Effector memory CD8-positive, alpha-beta T cell (primary cell): Measurements from ENCODE around the gene F11R.

ENCODE experiments used
- ATAC-seq: fragments of 150-1000 bp; cut with Tn5 transposase; replicated peaks from 2 replicates; pipeline ENCODE4 v1.10.0; 2021; ENCODE audit warnings: mild to moderate bottlenecking, moderate library complexity
- DNase-seq, 3 experiments: peaks; one replicate each; pipeline ENCODE4 v3.0.0; 2021
- H3K27ac Mint-ChIP-seq, 2 donors: one replicate each; pipeline ENCODE4 v1.8.0; 2022; ENCODE audit warnings: mild to moderate bottlenecking in 2 of 2, mixed read lengths in 2 of 2, moderate library complexity in 2 of 2
- H3K27me3 Mint-ChIP-seq, 2 donors: one replicate each; pipeline ENCODE4 v1.8.0; 2022; ENCODE audit warnings: mixed read lengths in 2 of 2
- H3K36me3 Mint-ChIP-seq: one replicate; pipeline ENCODE4 v1.8.0; 2022; ENCODE audit warnings: mild to moderate bottlenecking, moderate library complexity, mixed read lengths; ENCODE audit not compliant: insufficient read depth
- H3K4me1 Mint-ChIP-seq, 2 donors: one replicate each; pipeline ENCODE4 v1.8.0; 2022; ENCODE audit warnings: low read depth in 2 of 2, mixed read lengths in 2 of 2
- H3K4me3 Mint-ChIP-seq, 2 donors: one replicate each; pipeline ENCODE4 v1.8.0; 2022; ENCODE audit warnings: mild to moderate bottlenecking in 2 of 2, mixed read lengths in 2 of 2, moderate library complexity in 2 of 2
- H3K9me3 Mint-ChIP-seq, 2 donors: one replicate each; pipeline ENCODE4 v1.8.0; 2022; ENCODE audit warnings: mixed read lengths in 2 of 2

F11R gene

GRCh38 chr1:161048949-161049722 is 28.2 kb upstream of the F11R start:
- ATAC-seq (no peak), DNase-seq (no peak)
- peaks cover 42 to 45% of the 10 kb centered on the region in 2 donors for H3K4me1 Mint-ChIP-seq
- peaks cover 89% of the 10 kb centered on the region for H3K36me3 Mint-ChIP-seq
- no peaks in the 10 kb centered on the region for H3K27me3 Mint-ChIP-seq
- peak overlapping the region; percentile 78 to 81 for H3K27ac Mint-ChIP-seq
- no peaks in the 10 kb centered on the region for H3K9me3 Mint-ChIP-seq
- H3K4me3 Mint-ChIP-seq: peak overlapping the region in 1 of 2 donors; percentile 25

- Mint-ChIP-seq H3K4me3 (peak overlapping the region in 1 of 2 donors; percentile 17), H3K36me3 (peaks cover 84% of the 10 kb centered on the region), H3K9me3 (no peaks in the 10 kb centered on the region), H3K27me3 (no peaks in the 10 kb centered on the region), H3K4me1 (peaks cover 39 to 46% of the 10 kb centered on the region in 2 donors), H3K27ac (peak overlapping the region; percentile 97 to 98)
- DNase-seq (no peak), ATAC-seq (no peak)
These were observed 26.8 kb upstream of the F11R start for GRCh38 chr1:161047436-161048420.

GRCh38 chr1:161046605-161047228 is 25.8 kb upstream of the F11R start:
- ATAC-seq: no peak
- Mint-ChIP-seq H3K36me3 (peaks cover 78% of the 10 kb centered on the region), H3K4me3 (peak overlapping the region; percentile 91), H3K27ac (peak overlapping the region; percentile 97 to 98), H3K9me3 (no peaks in the 10 kb centered on the region), H3K4me1 (peaks cover 40 to 48% of the 10 kb centered on the region in 2 donors), H3K27me3 (no peaks in the 10 kb centered on the region)
- no peak for DNase-seq

GRCh38 chr1:161045736-161046604 is 25.0 kb upstream of the F11R start, which contains the start of gene USF1:
USF1 (minus strand) TSS chr1:161045977; CDS start chr1:161043275, 2,702 bp downstream.
- Mint-ChIP-seq H3K27me3 (no peaks in the 10 kb centered on the region), H3K4me3 (peak within 1 kb of the TSS; percentile 91), H3K9me3 (no peaks in the 10 kb centered on the region), H3K4me1 (peaks cover 44 to 52% of the 10 kb centered on the region in 2 donors), H3K36me3 (peaks cover 78% of the 10 kb centered on the region), H3K27ac (peak within 1 kb of the TSS; percentile 97 to 98)
- ATAC-seq: peak; percentile 81
- DNase-seq: peak; percentile 91 to 97 (median 94)

- H3K4me1 Mint-ChIP-seq: peaks cover 44 to 52% of the 10 kb centered on the region in 2 donors
- ATAC-seq: peak; percentile 53
- no peaks in the 10 kb centered on the region for H3K27me3 Mint-ChIP-seq
- peak overlapping the region; percentile 97 to 98 for H3K27ac Mint-ChIP-seq
- H3K9me3 Mint-ChIP-seq: no peaks in the 10 kb centered on the region
- peak; percentile 49 to 56 (median 56) for DNase-seq
- H3K36me3 Mint-ChIP-seq: peaks cover 78% of the 10 kb centered on the region
- H3K4me3 Mint-ChIP-seq: peak overlapping the region; percentile 91
These were observed 24.2 kb upstream of the F11R start for GRCh38 chr1:161044908-161045735.

- Mint-ChIP-seq H3K36me3 (peaks cover 78% of the 10 kb centered on the region), H3K27me3 (no peaks in the 10 kb centered on the region), H3K4me3 (peak overlapping the region; percentile 91), H3K27ac (peak overlapping the region; percentile 97 to 98), H3K4me1 (peaks cover 46 to 52% of the 10 kb centered on the region in 2 donors), H3K9me3 (no peaks in the 10 kb centered on the region)
- ATAC-seq (peak; percentile 12), DNase-seq (no peak)
These were observed 23.6 kb upstream of the F11R start for GRCh38 chr1:161044535-161044907.

GRCh38 chr1:161039546-161039945 is 18.6 kb upstream of the F11R start:
- Mint-ChIP-seq H3K27me3 (no peaks in the 10 kb centered on the region), H3K27ac (peak overlapping the region; percentile 92 to 94), H3K9me3 (no peaks in the 10 kb centered on the region), H3K4me1 (peaks cover 36 to 37% of the 10 kb centered on the region in 2 donors), H3K4me3 (peak overlapping the region; percentile 86 to 87), H3K36me3 (peaks cover 55% of the 10 kb centered on the region)
- DNase-seq (no peak), ATAC-seq (no peak)

GRCh38 chr1:161039154-161039545 is 18.2 kb upstream of the F11R start:
- peaks cover 51% of the 10 kb centered on the region for H3K36me3 Mint-ChIP-seq
- H3K4me3 Mint-ChIP-seq: peak overlapping the region; percentile 86 to 87
- ATAC-seq: no peak

GRCh38 chr1:161038523-161039153 is 17.7 kb upstream of the F11R start, which contains the start of gene TSTD1:
TSTD1 (minus strand) TSS chr1:161038964; CDS start chr1:161038889, 75 bp downstream.
- ATAC-seq (peak; percentile 91), DNase-seq (peak; percentile 81 to 85 (median 84))
- no peaks in the 10 kb centered on the region for H3K9me3 Mint-ChIP-seq
- peak within 1 kb of the TSS; percentile 86 to 87 for H3K4me3 Mint-ChIP-seq
- peaks cover 47% of the 10 kb centered on the region for H3K36me3 Mint-ChIP-seq
- no peaks in the 10 kb centered on the region for H3K27me3 Mint-ChIP-seq
- peak within 1 kb of the TSS; percentile 92 to 94 for H3K27ac Mint-ChIP-seq
- H3K4me1 Mint-ChIP-seq: peaks cover 30 to 32% of the 10 kb centered on the region in 2 donors

More at GRCh38 chr1:161039154-161039545, 18.2 kb upstream of the F11R start:
- DNase-seq: no peak
- Mint-ChIP-seq H3K9me3 (no peaks in the 10 kb centered on the region), H3K27ac (peak overlapping the region; percentile 92 to 94), H3K4me1 (peaks cover 32 to 33% of the 10 kb centered on the region in 2 donors), H3K27me3 (no peaks in the 10 kb centered on the region)

GRCh38 chr1:161037661-161038522 is 16.9 kb upstream of the F11R start:
- no peaks in the 10 kb centered on the region for H3K9me3 Mint-ChIP-seq
- peak overlapping the region; percentile 92 to 94 for H3K27ac Mint-ChIP-seq
- H3K27me3 Mint-ChIP-seq: no peaks in the 10 kb centered on the region

More at GRCh38 chr1:161037661-161038522, 16.9 kb upstream of the F11R start:
- ATAC-seq: no peak
- Mint-ChIP-seq H3K4me3 (peak overlapping the region; percentile 86 to 87), H3K36me3 (peaks cover 43% of the 10 kb centered on the region), H3K4me1 (peaks cover 27 to 32% of the 10 kb centered on the region in 2 donors)
- DNase-seq: no peak
